PC-3 (cell line): ENCODE data around the gene NAGPA. TPM values are rescaled to one million over a fixed set of nuclear protein-coding genes. Genes with fewer than 3 reads are reported as not detected.

Source experiments
- ATAC-seq: fragments of 200-7000 bp; cut with Tn5 transposase; 2 replicates; pipeline ENCODE4 v1.9.1; 2020; ENCODE audit warnings: mild to moderate bottlenecking, moderate library complexity
- BruUV-seq: library from RNA; stranded (reverse); fragments of 400-500 nt; replicated peaks from 2 replicates; lab custom pipeline; 2021; lab: Mats Ljungman, UMichigan
- CTCF ChIA-PET: fragments of 300-600 bp; sonication (Branson Sonifier 250); formaldehyde crosslinking; loops from one replicate; lab custom pipeline; 2022; ENCODE audit warnings: antibody characterized with exemption; lab: Charles Lee
- POLR2A ChIA-PET: fragments of 300-600 bp; sonication (Branson Sonifier 250); formaldehyde crosslinking; loops from one replicate; lab custom pipeline; 2022; ENCODE audit warnings: antibody characterized with exemption; ENCODE audit not compliant: unreplicated experiment; lab: Charles Lee
- DNase-seq: peaks from one replicate; pipeline ENCODE4 v3.0.0-alpha.2; 2015
- H2AFZ ChIP-seq: fragments of 300-600 bp; sonication (generic); 2 replicates; pipeline ENCODE4 v1.6.0; 2016; ENCODE audit warnings: antibody characterized with exemption, low read length
- H3F3A ChIP-seq: fragments of 300-600 bp; sonication (generic); one replicate; pipeline ENCODE4 v1.6.0; 2017; ENCODE audit warnings: antibody characterized with exemption, low read length, control low read depth, mild to moderate bottlenecking; ENCODE audit not compliant: unreplicated experiment
- H3K27ac ChIP-seq: fragments of 300-600 bp; sonication (generic); 2 replicates; pipeline ENCODE4 v1.5.1; 2016; ENCODE audit warnings: mild to moderate bottlenecking, low read length
- H3K27me3 ChIP-seq: fragments of 300-600 bp; sonication (generic); 2 replicates; pipeline ENCODE4 v1.6.1; 2016; ENCODE audit warnings: low read length, mixed read lengths
- H3K36me3 ChIP-seq: fragments of 300-600 bp; sonication (generic); 2 replicates; pipeline ENCODE4 v1.6.1; 2016; ENCODE audit warnings: low read depth, mixed run types, low read length, mixed read lengths
- H3K4me1 ChIP-seq: fragments of 300-600 bp; sonication (generic); 2 replicates; pipeline ENCODE4 v1.5.1; 2016; ENCODE audit warnings: low read length; ENCODE audit not compliant: insufficient read depth
- H3K4me2 ChIP-seq: fragments of 300-600 bp; sonication (generic); 2 replicates; pipeline ENCODE4 v1.6.0; 2016; ENCODE audit warnings: low read length
- H3K4me3 ChIP-seq: fragments of 300-600 bp; sonication (generic); 2 replicates; pipeline ENCODE4 v1.5.1; 2016; ENCODE audit warnings: mild to moderate bottlenecking, low read length, mixed read lengths
- H3K79me2 ChIP-seq: fragments of 300-600 bp; sonication (generic); 2 replicates; pipeline ENCODE4 v1.6.1; 2017; ENCODE audit warnings: low read length, mixed read lengths
- H3K9ac ChIP-seq: fragments of 300-600 bp; sonication (generic); 2 replicates; pipeline ENCODE4 v1.6.0; 2016; ENCODE audit warnings: mild to moderate bottlenecking, low read length
- H3K9me2 ChIP-seq: fragments of 300-600 bp; sonication (generic); replicated peaks from 2 replicates; pipeline ENCODE4 v1.6.1; 2016; ENCODE audit warnings: mixed run types, low read length, mixed read lengths
- H3K9me3 ChIP-seq: fragments of 300-600 bp; sonication (generic); 2 replicates; pipeline ENCODE4 v1.6.1; 2016; ENCODE audit warnings: low read length, mixed read lengths
- H4K20me1 ChIP-seq: fragments of 300-600 bp; sonication (generic); 2 replicates; pipeline ENCODE4 v1.6.1; 2016; ENCODE audit warnings: low read length, mixed read lengths
- CTCF ChIP-seq: fragments of 300-600 bp; sonication (generic); conservative IDR thresholded peaks from 2 replicates; pipeline ENCODE4 v1.5.1; 2017; ENCODE audit warnings: antibody characterized with exemption, low read depth, mild to moderate bottlenecking, low read length
- EZH2 ChIP-seq: fragments of 300-600 bp; sonication (generic); IDR thresholded peaks from one replicate; pipeline ENCODE4 v1.6.1; 2017; ENCODE audit warnings: antibody characterized with exemption, mild to moderate bottlenecking, low read length; ENCODE audit not compliant: unreplicated experiment
- EZH2phosphoT487 ChIP-seq: fragments of 300-600 bp; sonication (generic); IDR thresholded peaks from 2 replicates; pipeline ENCODE4 v1.6.1; 2018; ENCODE audit warnings: mild to moderate bottlenecking, antibody characterized with exemption, low read length, borderline replicate concordance
- intact Hi-C: fragments of 100-400 bp; cut with micrococcal nuclease; formaldehyde crosslinking; loops from 2 replicates; pipeline ENCODE4 v1.9.0; 2023
- total RNA-seq: library from RNA; depleted of rRNA; stranded (reverse); fragments of >200 nt; gene quantifications from 2 replicates; pipeline ENCODE4 v1.2.3, GENCODE V29; 2014

NAGPA gene
- total RNA-seq, 1 experiment from 2014 or later, result 26.2 TPM

GRCh38 chr16:5006348-5007193 is 27.2 kb downstream of the NAGPA start:
- H3K79me2 ChIP-seq, result no peaks in the 10 kb centered on the region
- H3K36me3 ChIP-seq, result no peaks in the 10 kb centered on the region
- H3K27ac ChIP-seq, result no peak overlapping the region
- H2AFZ ChIP-seq, result no peak overlapping the region
- H3K27me3 ChIP-seq, result 0 out of 2 replicates have a peak, but pooled peaks cover 4% of the 10 kb centered on the region
- no peaks in the 10 kb centered on the region for H4K20me1 ChIP-seq
- no peaks in the 10 kb centered on the region for H3K4me1 ChIP-seq
- ChIA-PET POLR2A (no interaction called here), CTCF (no interaction called here)
- no peak overlapping the region for H3K4me3 ChIP-seq
- H3F3A ChIP-seq, result no peaks in the 10 kb centered on the region
- H3K4me2 ChIP-seq, result no peak overlapping the region
- no peak for TF ChIP-seq EZH2phosphoT487
- no TSS peak for BruUV-seq
- H3K9me3 ChIP-seq, result no peaks in the 10 kb centered on the region
- intact Hi-C loops, result no loop called here
- no peaks in the 10 kb centered on the region for H3K9me2 ChIP-seq
- no peak for ATAC-seq
- no peak for DNase-seq
- H3K9ac ChIP-seq, result no peak overlapping the region

- no peaks in the 10 kb centered on the region for H4K20me1 ChIP-seq
- BruUV-seq, result no TSS peak
- H3K4me3 ChIP-seq, result no peak overlapping the region
- no peaks in the 10 kb centered on the region for H3K36me3 ChIP-seq
- H3K9me2 ChIP-seq, result no peaks in the 10 kb centered on the region
- 0 out of 2 replicates have a peak, but pooled peaks cover 2% of the 10 kb centered on the region for H3K27me3 ChIP-seq
- no peak overlapping the region for H2AFZ ChIP-seq
- intact Hi-C loops, result no loop called here
- POLR2A ChIA-PET, result no interaction called here
- H3K9me3 ChIP-seq, result no peaks in the 10 kb centered on the region
- no peak overlapping the region for H3K4me2 ChIP-seq
- no peak overlapping the region for H3K9ac ChIP-seq
- CTCF ChIA-PET, result no interaction called here
- no peaks in the 10 kb centered on the region for H3K79me2 ChIP-seq
- no peak overlapping the region for H3K27ac ChIP-seq
- DNase-seq (no peak), ATAC-seq (no peak)
- H3F3A ChIP-seq, result no peaks in the 10 kb centered on the region
- TF ChIP-seq CTCF (no peak), EZH2phosphoT487 (no peak), EZH2 (no peak)
- no peaks in the 10 kb centered on the region for H3K4me1 ChIP-seq
Measured at GRCh38 chr16:5005916-5006315, 27.8 kb downstream of the NAGPA start.

GRCh38 chr16:5004311-5004710 is 29.4 kb downstream of the NAGPA start:
- Histone ChIP-seq H3K79me2 (no peaks in the 10 kb centered on the region), H3K36me3 (no peaks in the 10 kb centered on the region), H3K4me2 (no peak overlapping the region), H3K4me1 (no peaks in the 10 kb centered on the region), H3K27me3 (no peaks in the 10 kb centered on the region), H2AFZ (no peak overlapping the region), H3K4me3 (no peak overlapping the region), H4K20me1 (no peaks in the 10 kb centered on the region), H3K9me3 (no peaks in the 10 kb centered on the region), H3F3A (no peaks in the 10 kb centered on the region), H3K9ac (no peak overlapping the region), H3K27ac (no peak overlapping the region), H3K9me2 (no peaks in the 10 kb centered on the region)
- BruUV-seq, result no TSS peak
- ChIA-PET CTCF (no interaction called here), POLR2A (no interaction called here)
- intact Hi-C loops, result no loop called here
- TF ChIP-seq EZH2phosphoT487 (no peak), EZH2 (no peak), CTCF (no peak)
- ATAC-seq (no peak), DNase-seq (no peak)
